Measurements from ENCODE around the gene GRID1.

GRCh38 chr10:86377797-86378146 is 11.2 kb upstream of the GRID1 start:
- TF ChIP-seq CTCF (IDR thresholded peaks at IDR 0.05): no peak
- TF ChIP-seq POLR2A (IDR thresholded peaks at IDR 0.05): no peak
